ENCODE measurements around the gene P2RX4.
A peak's percentile ranks its signal among the peaks of the same experiment; 100 is the strongest.
"Not testable (repeated sequence)": the region's sequence is repeated elsewhere in the genome, so short reads cannot be mapped to it uniquely, and the experiment has no call there.

Gene P2RX4

GRCh38 chr12:121202407-121203355, 7.2 kb upstream of the P2RX4 start:
- Mint-ChIP-seq H3K27ac (no peak overlapping the region), H3K4me3 (no peak overlapping the region), H3K9me3 (no peaks in the 10 kb centered on the region), H3K27me3 (peaks cover 26% of the 10 kb centered on the region), H3K36me3 (no peaks in the 10 kb centered on the region), H3K4me1 (peaks cover 15% of the 10 kb centered on the region)
- CTCF ChIA-PET = no interaction called here
- no peak for DNase-seq

GRCh38 chr12:121203482-121203881, 6.4 kb upstream of the P2RX4 start:
- H3K27ac Mint-ChIP-seq = no peak overlapping the region

GRCh38 chr12:121205491-121205890, 4.4 kb upstream of the P2RX4 start:
- peaks cover 15% of the 10 kb centered on the region for H3K27me3 Mint-ChIP-seq
- H3K4me3 Mint-ChIP-seq = no peak overlapping the region
- H3K27ac Mint-ChIP-seq = no peak overlapping the region
- CTCF ChIA-PET = interaction anchor here (0.8 to 1.3 kb wide), 2 partner anchors 10 to 23 kb away, joined by 4 read pairs; no protein-coding TSS in a partner anchor
- no peaks in the 10 kb centered on the region for H3K9me3 Mint-ChIP-seq
- no peak for DNase-seq
- H3K4me1 Mint-ChIP-seq = peaks cover 25% of the 10 kb centered on the region
- H3K36me3 Mint-ChIP-seq = no peaks in the 10 kb centered on the region

More at GRCh38 chr12:121203482-121203881, 6.4 kb upstream of the P2RX4 start:
- CTCF ChIA-PET = no interaction called here
- Mint-ChIP-seq H3K9me3 (no peaks in the 10 kb centered on the region), H3K27me3 (peaks cover 20% of the 10 kb centered on the region), H3K4me3 (no peak overlapping the region), H3K36me3 (no peaks in the 10 kb centered on the region), H3K4me1 (peaks cover 17% of the 10 kb centered on the region)
- DNase-seq = no peak

- CTCF ChIA-PET = interaction anchor here (1.2 kb wide), 1 partner anchor 22 kb away, joined by 3 read pairs; no protein-coding TSS in a partner anchor
Observed at GRCh38 chr12:121208571-121208970, 1.4 kb upstream of the P2RX4 start.

GRCh38 chr12:121209221-121209620, 708 bp upstream of the P2RX4 start:
- peak overlapping the region; percentile 91 for H3K27ac Mint-ChIP-seq
- peak overlapping the region; percentile 85 for H3K4me3 Mint-ChIP-seq
- peaks cover 7% of the 10 kb centered on the region for H3K27me3 Mint-ChIP-seq
- H3K36me3 Mint-ChIP-seq = peaks cover 21% of the 10 kb centered on the region
- peaks cover 52% of the 10 kb centered on the region for H3K4me1 Mint-ChIP-seq
- H3K9me3 Mint-ChIP-seq = no peaks in the 10 kb centered on the region
- CTCF ChIA-PET = interaction anchor here (0.9 kb wide), 1 partner anchor 98 kb away, joined by 3 read pairs; no protein-coding TSS in a partner anchor
- DNase-seq = peak; percentile 23

More at GRCh38 chr12:121208571-121208970, 1.4 kb upstream of the P2RX4 start:
- Mint-ChIP-seq H3K4me1 (peaks cover 47% of the 10 kb centered on the region), H3K4me3 (peak overlapping the region; percentile 85), H3K27me3 (peaks cover 12% of the 10 kb centered on the region), H3K27ac (peak overlapping the region; percentile 70), H3K36me3 (peaks cover 19% of the 10 kb centered on the region)
- peak; percentile 5 for DNase-seq
- H3K9me3 Mint-ChIP-seq = not testable (repeated sequence)

- CTCF ChIA-PET = interaction anchor here (0.6 to 1.0 kb wide), 2 partner anchors 11 to 93 kb away, joined by 3 read pairs; no protein-coding TSS in a partner anchor
- no peak overlapping the region for H3K4me3 Mint-ChIP-seq
- no peak for DNase-seq
- H3K27ac Mint-ChIP-seq = peak overlapping the region; percentile 22
- peaks cover 66% of the 10 kb centered on the region for H3K4me1 Mint-ChIP-seq
- H3K9me3 Mint-ChIP-seq = no peaks in the 10 kb centered on the region
- peaks cover 7% of the 10 kb centered on the region for H3K27me3 Mint-ChIP-seq
- peaks cover 51% of the 10 kb centered on the region for H3K36me3 Mint-ChIP-seq
Observed at GRCh38 chr12:121212875-121213274, 2.9 kb downstream of the P2RX4 start.

- DNase-seq = no peak
- peaks cover 56% of the 10 kb centered on the region for H3K4me1 Mint-ChIP-seq
- H3K27ac Mint-ChIP-seq = peak overlapping the region; percentile 70
- peaks cover 65% of the 10 kb centered on the region for H3K36me3 Mint-ChIP-seq
- CTCF ChIA-PET = interaction anchor here (0.6 to 1.2 kb wide), 2 partner anchors 10 to 17 kb away, joined by 3 to 4 read pairs; no protein-coding TSS in a partner anchor
- H3K4me3 Mint-ChIP-seq = no peak overlapping the region
- no peaks in the 10 kb centered on the region for H3K9me3 Mint-ChIP-seq
- H3K27me3 Mint-ChIP-seq = peaks cover 5% of the 10 kb centered on the region
Observed at GRCh38 chr12:121214166-121214777, 4.3 kb downstream of the P2RX4 start.

GRCh38 chr12:121214855-121215745, 5.2 kb downstream of the P2RX4 start:
- H3K4me3 Mint-ChIP-seq = no peak overlapping the region
- peak overlapping the region; percentile 71 for H3K27ac Mint-ChIP-seq
- peaks cover 73% of the 10 kb centered on the region for H3K36me3 Mint-ChIP-seq
- H3K4me1 Mint-ChIP-seq = peaks cover 58% of the 10 kb centered on the region
- no peak for DNase-seq
- H3K9me3 Mint-ChIP-seq = no peaks in the 10 kb centered on the region
- no peaks in the 10 kb centered on the region for H3K27me3 Mint-ChIP-seq
- CTCF ChIA-PET = interaction anchor here (1.0 to 1.4 kb wide), 3 partner anchors 9 to 32 kb away, joined by 3 to 4 read pairs (median 3); no protein-coding TSS in a partner anchor

- peaks cover 60% of the 10 kb centered on the region for H3K4me1 Mint-ChIP-seq
Observed at GRCh38 chr12:121216102-121216501, 6.2 kb downstream of the P2RX4 start.

GRCh38 chr12:121217063-121217462, 7.1 kb downstream of the P2RX4 start:
- CTCF ChIA-PET = interaction anchor here (0.6 to 2.1 kb wide), 2 partner anchors 13 to 24 kb away, joined by 3 to 7 read pairs; no protein-coding TSS in a partner anchor
- Mint-ChIP-seq H3K4me3 (no peak overlapping the region), H3K27me3 (no peaks in the 10 kb centered on the region), H3K9me3 (no peaks in the 10 kb centered on the region), H3K36me3 (peaks cover 77% of the 10 kb centered on the region), H3K27ac (no peak overlapping the region), H3K4me1 (peaks cover 58% of the 10 kb centered on the region)
- DNase-seq = no peak

More at GRCh38 chr12:121216102-121216501, 6.2 kb downstream of the P2RX4 start:
- no peaks in the 10 kb centered on the region for H3K27me3 Mint-ChIP-seq
- peaks cover 76% of the 10 kb centered on the region for H3K36me3 Mint-ChIP-seq
- H3K27ac Mint-ChIP-seq = peak overlapping the region; percentile 11
- no peak for DNase-seq
- CTCF ChIA-PET = interaction anchor here (1.0 to 1.4 kb wide), 2 partner anchors 8 to 33 kb away, joined by 3 read pairs; no protein-coding TSS in a partner anchor
- H3K9me3 Mint-ChIP-seq = no peaks in the 10 kb centered on the region
- no peak overlapping the region for H3K4me3 Mint-ChIP-seq

- Mint-ChIP-seq H3K27ac (peak overlapping the region; percentile 19), H3K4me1 (peaks cover 61% of the 10 kb centered on the region), H3K4me3 (no peak overlapping the region), H3K9me3 (peaks cover under 1% of the 10 kb centered on the region), H3K27me3 (no peaks in the 10 kb centered on the region), H3K36me3 (peaks cover 79% of the 10 kb centered on the region)
- CTCF ChIA-PET = interaction anchor here (2.1 kb wide), 1 partner anchor 12 kb away, joined by 7 read pairs; no protein-coding TSS in a partner anchor
- DNase-seq = no peak
Observed at GRCh38 chr12:121217761-121218160, 7.8 kb downstream of the P2RX4 start.

- Mint-ChIP-seq H3K4me1 (peaks cover 62% of the 10 kb centered on the region), H3K4me3 (no peak overlapping the region), H3K27me3 (no peaks in the 10 kb centered on the region), H3K36me3 (peaks cover 85% of the 10 kb centered on the region), H3K9me3 (peaks cover 1% of the 10 kb centered on the region), H3K27ac (no peak overlapping the region)
- DNase-seq = peak; percentile 17
- CTCF ChIA-PET = interaction anchor here (2.1 kb wide), 1 partner anchor 11 kb away, joined by 7 read pairs; no protein-coding TSS in a partner anchor
Observed at GRCh38 chr12:121218588-121219352, 8.8 kb downstream of the P2RX4 start.
